GM12878 (cell line): ENCODE data around the gene TMEM186. TPM values are rescaled to one million over a fixed set of nuclear protein-coding genes. Genes with fewer than 3 reads are reported as not detected.

Source experiments
- ATAC-seq: fragments of 200-7000 bp; cut with Tn5 transposase; 3 replicates; pipeline ENCODE4 v1.9.1; 2020; ENCODE audit warnings: mild to moderate bottlenecking, moderate library complexity
- BruUV-seq: library from RNA; stranded (reverse); fragments of 400-500 nt; replicated peaks from 2 replicates; lab custom pipeline; 2021; lab: Mats Ljungman, UMichigan
- CTCF ChIA-PET: fragments of 300-600 bp; sonication (Branson Sonifier 250); formaldehyde crosslinking; extraction: SDS; loops from one replicate; lab custom pipeline; 2021; ENCODE audit warnings: inconsistent platforms; lab: Yijun Ruan, JAX
- POLR2A ChIA-PET: fragments of 350-600 bp; formaldehyde crosslinking; extraction: SDS; loops from one replicate; lab custom pipeline; 2021; ENCODE audit warnings: inconsistent platforms; lab: Charles Lee
- RAD21 ChIA-PET: fragments of 300-600 bp; sonication (Branson Sonifier 250); formaldehyde crosslinking; loops from one replicate; lab custom pipeline; 2023; ENCODE audit warnings: antibody characterized with exemption; ENCODE audit not compliant: unreplicated experiment; lab: Charles Lee
- SMC1A ChIA-PET: fragments of 300-600 bp; sonication (Branson Sonifier 250); formaldehyde crosslinking; loops from one replicate; lab custom pipeline; 2023; ENCODE audit not compliant: unreplicated experiment, uncharacterized antibody; lab: Charles Lee
- DNase-seq: peaks from one replicate; pipeline ENCODE4 v3.0.0-alpha.2; 2011; ENCODE audit warnings: low read depth, low spot score
- FAIRE-seq: peaks from 3 replicates; lab custom pipeline; 2011; peaks lifted over from hg19 to GRCh38; lab: Jason Lieb, UNC
- H2AFZ ChIP-seq: 2 replicates; pipeline ENCODE4 v1.6.0; 2011; ENCODE audit warnings: low read depth, low read length, control low read depth; ENCODE audit not compliant: control insufficient read depth
- H3K27ac ChIP-seq: 2 replicates; pipeline ENCODE4 v1.5.1; 2011; ENCODE audit warnings: control low read depth; ENCODE audit not compliant: control insufficient read depth, insufficient read depth
- H3K27me3 ChIP-seq, 2 experiments: replicated peaks in 1 of 2; 2 replicates each; pipeline versions ENCODE4 v1.6.0 to v1.6.1; 2011; ENCODE audit warnings: low read length in 1 of 2; ENCODE audit not compliant: control insufficient read depth in 2 of 2, insufficient read depth in 2 of 2
- H3K36me3 ChIP-seq, 2 experiments: 2 replicates each; pipeline ENCODE4 v1.5.1; 2011; ENCODE audit warnings: low read length in 1 of 2; ENCODE audit not compliant: control insufficient read depth in 2 of 2, insufficient read depth in 2 of 2
- H3K4me1 ChIP-seq: 2 replicates; pipeline ENCODE4 v1.6.1; 2011; ENCODE audit warnings: mild to moderate bottlenecking, low read length, moderate library complexity, mixed read lengths; ENCODE audit not compliant: control insufficient read depth, insufficient read depth
- H3K4me2 ChIP-seq: 2 replicates; pipeline ENCODE4 v1.6.0; 2011; ENCODE audit warnings: control low read depth; ENCODE audit not compliant: control insufficient read depth, insufficient read depth
- H3K4me3 ChIP-seq: fragments of 200-600 bp; sonication (generic); 2 replicates; pipeline ENCODE4 v1.5.1; 2016
- H3K79me2 ChIP-seq: 2 replicates; pipeline ENCODE4 v1.6.0; 2011; ENCODE audit warnings: low read length; ENCODE audit not compliant: control insufficient read depth, insufficient read depth
- H3K9ac ChIP-seq: 2 replicates; pipeline ENCODE4 v1.8.0; 2011; ENCODE audit warnings: low read length, control low read depth, mixed read lengths; ENCODE audit not compliant: control insufficient read depth, insufficient read depth
- H3K9me3 ChIP-seq: replicated peaks from 3 replicates; pipeline ENCODE4 v1.5.1; 2011; ENCODE audit warnings: mild to moderate bottlenecking, low read length; ENCODE audit not compliant: control insufficient read depth, insufficient read depth
- H4K20me1 ChIP-seq: 2 replicates; pipeline ENCODE4 v1.6.0; 2011; ENCODE audit not compliant: control insufficient read depth, insufficient read depth
- BCL11A ChIP-seq: IDR thresholded peaks from 2 replicates; pipeline ENCODE4 v1.6.1; 2011; ENCODE audit warnings: low read depth, low read length
- CREB1 ChIP-seq: IDR thresholded peaks from 2 replicates; pipeline ENCODE4 v1.6.1; 2012; ENCODE audit warnings: low read depth, mild to moderate bottlenecking, inconsistent platforms
- E2F4 ChIP-seq: IDR thresholded peaks from 2 replicates; pipeline ENCODE4 v1.6.1; 2012; ENCODE audit warnings: low read depth, low read length, improper control_type of control experiment
- HCFC1 ChIP-seq: fragments of 150-350 bp; IDR thresholded peaks from 2 replicates; pipeline ENCODE4 v1.6.1; 2014; ENCODE audit warnings: low read length
- HDAC6 ChIP-seq: fragments of 200-600 bp; sonication (generic); IDR thresholded peaks from one replicate; pipeline ENCODE4 v1.8.0; 2017; ENCODE audit warnings: antibody characterized with exemption; ENCODE audit not compliant: unreplicated experiment
- MAX ChIP-seq: IDR thresholded peaks from 2 replicates; pipeline ENCODE4 v1.6.1; 2012; ENCODE audit warnings: low read depth, low read length, improper control_type of control experiment
- NR2C2 ChIP-seq: IDR thresholded peaks from 2 replicates; pipeline ENCODE4 v1.6.1; 2011; ENCODE audit warnings: borderline replicate concordance, low read depth; ENCODE audit not compliant: control insufficient read depth, insufficient read length
- PAX8 ChIP-seq: fragments of 450-650 bp; IDR thresholded peaks from 2 replicates; pipeline ENCODE4 v1.6.1; 2017; ENCODE audit warnings: mild to moderate bottlenecking, moderate library complexity
- POLR2AphosphoS5 ChIP-seq: IDR thresholded peaks from 2 replicates; pipeline ENCODE4 v1.6.1; 2011; ENCODE audit warnings: mild to moderate bottlenecking, low read length, inconsistent platforms
- SREBF2 ChIP-seq: IDR thresholded peaks from 2 replicates; pipeline ENCODE4 v1.6.1; 2012; ENCODE audit warnings: mild to moderate bottlenecking, low read length
- USF2 ChIP-seq: IDR thresholded peaks from 2 replicates; pipeline ENCODE4 v1.6.1; 2011; ENCODE audit warnings: low read depth, low read length, improper control_type of control experiment, borderline replicate concordance
- ZNF24 ChIP-seq: fragments of 450-650 bp; IDR thresholded peaks from 2 replicates; pipeline ENCODE4 v1.6.1; 2017; ENCODE audit warnings: antibody characterized with exemption, mild to moderate bottlenecking
- ZNF592 ChIP-seq: fragments of 450-650 bp; IDR thresholded peaks from 2 replicates; pipeline ENCODE4 v1.6.1; 2017; ENCODE audit warnings: mild to moderate bottlenecking, moderate library complexity
- WGBS: methylation state at CpG from one replicate; pipeline ENCODE4 v1.1.6; 2016; ENCODE audit warnings: low lambda C conversion rate; ENCODE audit not compliant: insufficient replicate concordance, insufficient coverage; ENCODE audit errors: missing lambda C conversion rate; 5-methylcytosine and 5-hydroxymethylcytosine counted together
- in situ Hi-C: fragments of 300-500 bp; cut with MboI; formaldehyde crosslinking; loops from 9 replicates; pipeline ENCODE4 v1.14.3; 2018; ENCODE audit warnings: mixed read lengths
- intact Hi-C: fragments of 100-400 bp; cut with micrococcal nuclease; formaldehyde crosslinking; loops from one replicate; pipeline ENCODE4 v1.14.2; 2022; ENCODE audit not compliant: unreplicated experiment
- polyA plus RNA-seq, 11 experiments: library from polyadenylated mRNA; depleted of rRNA in 4 of 11; unstranded in 6 of 11; stranded (reverse) in 5 of 11; fragments of >200 nt; fragmentation: Nextera tagmentation in 4 of 11; fragmentation: Illumina TruSeq in 1 of 11; extraction: Ambion mirVana in 4 of 11; extraction: Trizol in 1 of 11; gene quantifications; 1 replicate in 1 of 11; 2 replicates in 10 of 11; pipeline versions ENCODE4 v1.2.1 to v1.2.3, GENCODE V29; 2011 to 2016; ENCODE audit warnings: inconsistent platforms in 2 of 11, missing spikeins in 2 of 11, low read depth in 1 of 11
- total RNA-seq, 4 experiments: library from RNA; depleted of rRNA in 3 of 4; stranded (reverse); fragments of >200 nt in 3 of 4; fragmentation: Illumina TruSeq in 1 of 4; extraction: Trizol in 1 of 4; gene quantifications; 2 replicates each; pipeline versions ENCODE4 v1.2.1 to v1.2.3, GENCODE V29; 2013 to 2021

The TMEM186 gene
- total and polyA plus RNA-seq, 10 of the 15 experiments (the other 5 are each of a cell fraction or from before 2014, with no cell fraction given) = 10.6 to 28.9 (median 17.0) TPM

- ChIA-PET SMC1A (no interaction called here), CTCF (interaction anchor here (0.7 kb wide), 1 partner anchor 29 kb away, joined by 3 read pairs; no protein-coding TSS in a partner anchor), POLR2A (no interaction called here), RAD21 (no interaction called here)
- TF ChIP-seq ZNF592 (no peak), MAX (no peak), ZNF24 (no peak), HDAC6 (no peak), SREBF2 (no peak), HCFC1 (no peak), NR2C2 (no peak), CREB1 (no peak), E2F4 (no peak), BCL11A (no peak), USF2 (no peak), POLR2AphosphoS5 (no peak), PAX8 (no peak)
- H3K36me3 ChIP-seq = peaks cover 7 to 38% of the 10 kb centered on the region in 2 experiments
- H3K27me3 ChIP-seq = no peaks in the 10 kb centered on the region
- intact Hi-C loops = no loop called here
- no peak for DNase-seq
- no TSS peak for BruUV-seq
- no peak overlapping the region for H3K4me3 ChIP-seq
- FAIRE-seq = no peak
- 73% methylated on average over 3 of the region's 3 CpGs for WGBS
- no peaks in the 10 kb centered on the region for H4K20me1 ChIP-seq
- H3K9me3 ChIP-seq = no peaks in the 10 kb centered on the region
- in situ Hi-C loops = no loop called here
- no peaks in the 10 kb centered on the region; the same call in 1 of the 2 replicates for H3K79me2 ChIP-seq
- ATAC-seq = 0 out of 3 replicates have a peak, but pooled peaks have one; percentile 40
- H3K9ac ChIP-seq = no peak overlapping the region
- no peaks in the 10 kb centered on the region for H3K4me1 ChIP-seq
- no peak overlapping the region for H2AFZ ChIP-seq
- H3K27ac ChIP-seq = no peak overlapping the region
- no peak overlapping the region for H3K4me2 ChIP-seq
These were observed 28.9 kb upstream of the TMEM186 start for GRCh38 chr16:8826278-8826879.
